Kidney (tissue), 14 donors: ENCODE results near the gene BIRC5. TPM values are rescaled to one million over a fixed set of nuclear protein-coding genes. Genes with fewer than 3 reads are reported as not detected.
A peak's percentile ranks its signal among the peaks of the same experiment; 100 is the strongest.

Experiments used
- DNase-seq, 5 donors: peaks; one replicate each; pipeline ENCODE4 v3.0.0-alpha.2; 2013 to 2020
- FAIRE-seq: peaks from 2 replicates; lab custom pipeline; 2012; peaks lifted over from hg19 to GRCh38; lab: Jason Lieb, UNC
- H3K27ac ChIP-seq, 2 donors: one replicate each; pipeline ENCODE4 v1.7.0; 2013; ENCODE audit warnings: low read depth in 2 of 2, low read length in 2 of 2, inconsistent platforms in 1 of 2
- H3K27me3 ChIP-seq: one replicate; pipeline ENCODE4 v1.7.1; 2013; ENCODE audit warnings: low read length, inconsistent platforms; ENCODE audit not compliant: control insufficient read depth, insufficient read depth
- H3K36me3 ChIP-seq, 3 donors: one replicate each; pipeline versions ENCODE4 v1.7.0 to v1.7.1; 2013; ENCODE audit warnings: low read length in 3 of 3, control low read depth in 1 of 3, inconsistent platforms in 1 of 3; ENCODE audit not compliant: insufficient read depth in 3 of 3, control insufficient read depth in 2 of 3
- H3K4me1 ChIP-seq, 3 donors: one replicate each; pipeline versions ENCODE4 v1.7.0 to v1.7.1; 2013; ENCODE audit warnings: low read length in 3 of 3, inconsistent platforms in 1 of 3, low read depth in 1 of 3; ENCODE audit not compliant: control insufficient read depth in 2 of 3, insufficient read depth in 2 of 3
- H3K4me3 ChIP-seq, 3 donors: one replicate each; pipeline versions ENCODE4 v1.7.0 to v1.8.1; 2013; ENCODE audit warnings: low read length in 3 of 3, control low read depth in 1 of 3, inconsistent platforms in 1 of 3
- H3K9ac ChIP-seq, 3 donors: one replicate each; pipeline versions ENCODE4 v1.7.0 to v1.7.1; 2013; ENCODE audit warnings: low read length in 3 of 3, control low read depth in 1 of 3, inconsistent platforms in 1 of 3
- H3K9me3 ChIP-seq, 3 donors: one replicate each; pipeline versions ENCODE4 v1.7.0 to v1.7.1; 2013; ENCODE audit warnings: low read length in 3 of 3, control low read depth in 1 of 3, inconsistent platforms in 1 of 3; ENCODE audit not compliant: control insufficient read depth in 2 of 3, insufficient read depth in 1 of 3
- intact Hi-C: fragments of 100-400 bp; cut with DNase I; formaldehyde crosslinking; loops from one replicate; pipeline ENCODE4 v1.11.1; 2022
- polyA plus RNA-seq: library from polyadenylated mRNA; stranded (reverse); fragments of 350-450 nt; fragmentation: Illumina TruSeq; extraction: RNeasy Lipid Tissue Mini Kit (QIAGEN cat#74804); gene quantifications from one replicate; pipeline ENCODE4 v1.2.3, GENCODE V29; 2014; ENCODE audit warnings: low read depth, low replicate concordance; ENCODE audit not compliant: insufficient read depth
- total RNA-seq: library from RNA; stranded (reverse); fragmentation: NEBNext Ultra II Directional; extraction: Animal tissue kit (Norgen Biotek cat#: 25700); gene quantifications from one replicate; pipeline ENCODE4 v1.2.1, GENCODE V29; 2021
- TF ChIP-seq, protein P1 (sequence below): IDR thresholded peaks from 3 replicates; pipeline ENCODE4 v1.5.1; 2012; ENCODE audit warnings: mild to moderate bottlenecking, moderate library complexity, borderline replicate concordance; ENCODE audit not compliant: insufficient read depth; ENCODE audit errors: extremely low read depth
- donor health status: control.
- donor health status: control.
- donor health status: control.
- donor health status: control.
- donor health status: control.
- donor health status: DM: yes; HTN: yes; CAD: no.
- donor health status: Normal renal cell carcinoma (clear cell type).

Gene BIRC5
- total and polyA plus RNA-seq, 2 donors from 2014 or later: 0.26 to 1.7 TPM

DNA sequence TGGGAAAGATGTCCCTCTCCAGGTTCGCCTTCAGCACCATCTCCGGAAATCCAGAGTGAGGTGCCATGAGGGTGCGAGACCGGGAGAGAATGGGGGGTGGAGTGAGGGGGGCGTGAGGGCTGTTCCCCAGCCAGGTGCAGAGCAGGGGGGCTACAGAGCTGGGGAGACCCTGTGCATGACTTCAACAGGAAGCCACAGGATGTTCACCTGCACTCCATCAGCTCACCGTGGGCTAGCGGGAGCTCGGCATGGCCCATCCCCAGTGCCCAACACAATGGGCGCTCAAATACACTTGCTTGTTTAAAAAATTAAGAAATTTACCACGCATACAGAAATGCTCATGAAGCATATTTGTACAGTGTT is 45.1 kb downstream of the BIRC5 start:
- FAIRE-seq: no peak
- intact Hi-C loops: no loop called here
- Histone ChIP-seq H3K27ac (no peak overlapping the region), H3K9me3 (no peaks in the 10 kb centered on the region), H3K27me3 (no peaks in the 10 kb centered on the region), H3K36me3 (no peaks in the 10 kb centered on the region), H3K4me1 (peaks cover 0 to 12% (median 7%) of the 10 kb centered on the region in 3 donors), H3K9ac (no peak overlapping the region), H3K4me3 (no peak overlapping the region)
- TF ChIP-seq, protein P1, sequence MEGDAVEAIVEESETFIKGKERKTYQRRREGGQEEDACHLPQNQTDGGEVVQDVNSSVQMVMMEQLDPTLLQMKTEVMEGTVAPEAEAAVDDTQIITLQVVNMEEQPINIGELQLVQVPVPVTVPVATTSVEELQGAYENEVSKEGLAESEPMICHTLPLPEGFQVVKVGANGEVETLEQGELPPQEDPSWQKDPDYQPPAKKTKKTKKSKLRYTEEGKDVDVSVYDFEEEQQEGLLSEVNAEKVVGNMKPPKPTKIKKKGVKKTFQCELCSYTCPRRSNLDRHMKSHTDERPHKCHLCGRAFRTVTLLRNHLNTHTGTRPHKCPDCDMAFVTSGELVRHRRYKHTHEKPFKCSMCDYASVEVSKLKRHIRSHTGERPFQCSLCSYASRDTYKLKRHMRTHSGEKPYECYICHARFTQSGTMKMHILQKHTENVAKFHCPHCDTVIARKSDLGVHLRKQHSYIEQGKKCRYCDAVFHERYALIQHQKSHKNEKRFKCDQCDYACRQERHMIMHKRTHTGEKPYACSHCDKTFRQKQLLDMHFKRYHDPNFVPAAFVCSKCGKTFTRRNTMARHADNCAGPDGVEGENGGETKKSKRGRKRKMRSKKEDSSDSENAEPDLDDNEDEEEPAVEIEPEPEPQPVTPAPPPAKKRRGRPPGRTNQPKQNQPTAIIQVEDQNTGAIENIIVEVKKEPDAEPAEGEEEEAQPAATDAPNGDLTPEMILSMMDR: no peak
- no peak for DNase-seq

DNA sequence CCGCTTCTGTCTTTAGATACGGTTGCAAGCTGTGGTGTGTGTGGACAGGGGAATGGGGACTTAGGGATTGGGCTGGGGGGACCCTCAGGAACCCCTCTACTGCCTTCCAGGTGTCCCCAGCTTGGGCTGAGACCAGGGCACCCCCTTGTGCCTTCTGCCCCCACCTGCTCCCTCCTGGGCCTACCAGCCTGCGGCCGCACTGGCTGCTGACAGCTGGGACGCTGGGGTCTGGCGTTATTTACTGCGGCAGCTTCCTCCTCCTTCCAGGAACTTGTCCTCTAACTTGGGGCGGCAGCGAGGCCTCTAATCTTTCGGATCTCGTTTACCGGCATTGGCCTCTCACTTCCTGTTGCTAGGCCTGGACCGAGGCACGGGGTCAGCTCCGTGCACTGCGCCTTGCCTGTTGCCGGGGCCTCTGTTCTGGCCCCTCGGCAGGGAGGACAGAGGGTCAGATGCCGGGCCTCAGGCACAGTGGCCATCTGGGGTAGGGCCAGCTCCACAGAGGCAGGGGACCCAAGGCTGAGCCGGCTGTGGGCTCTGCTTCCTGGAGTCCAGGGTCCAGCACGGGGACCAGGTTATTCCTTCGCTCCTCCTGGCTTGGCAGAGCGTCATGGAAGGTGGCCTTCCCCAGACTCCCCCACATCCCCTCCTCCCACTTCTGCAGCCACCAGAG is 49.1 kb downstream of the BIRC5 start:
- TF ChIP-seq, protein P1: no peak
- Histone ChIP-seq H3K9ac (peak overlapping the region in 1 of 3 donors; percentile 12), H3K27ac (peak overlapping the region; percentile 51), H3K9me3 (no peaks in the 10 kb centered on the region), H3K4me1 (peaks cover 0 to 10% (median 7%) of the 10 kb centered on the region in 3 donors), H3K4me3 (no peak overlapping the region), H3K36me3 (no peaks in the 10 kb centered on the region), H3K27me3 (no peaks in the 10 kb centered on the region)
- DNase-seq: peak; percentile 72 to 90 (median 81)
- FAIRE-seq: no peak
- intact Hi-C loops: no loop called here

DNA sequence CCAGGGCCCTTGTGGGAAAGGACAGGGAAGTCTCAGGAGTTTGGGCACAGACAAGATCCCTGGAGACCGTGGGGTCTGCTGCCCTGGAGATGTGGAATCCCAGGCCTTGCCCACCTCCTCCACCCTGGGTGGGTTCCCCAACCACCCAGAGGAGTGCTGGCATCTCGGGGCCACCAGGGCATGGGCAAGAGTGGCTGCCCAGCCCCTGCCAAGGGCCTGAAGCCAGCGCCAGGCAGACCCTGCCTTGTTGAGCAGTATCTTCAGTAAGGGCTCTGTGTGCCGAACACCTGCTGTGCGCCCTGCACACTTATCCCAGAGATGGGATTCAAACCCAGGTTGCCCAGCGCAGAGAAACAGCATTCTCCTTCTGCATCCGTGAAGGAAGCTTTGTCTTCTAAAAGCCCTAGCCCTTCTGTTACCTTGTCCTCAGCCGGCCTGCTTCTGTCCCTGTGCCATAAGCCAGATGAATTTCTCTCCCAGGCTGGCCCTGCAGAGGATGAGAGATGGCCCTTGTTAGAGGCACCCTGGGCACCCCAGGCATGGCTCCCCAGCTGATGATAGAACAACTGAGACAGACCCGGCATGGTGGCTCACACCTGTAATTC is 49.8 kb downstream of the BIRC5 start:
- DNase-seq: peak in 1 of 5 donors; percentile 64
- FAIRE-seq: no peak
- TF ChIP-seq, protein P1: no peak
- peaks cover 0 to 8% (median 7%) of the 10 kb centered on the region in 3 donors for H3K4me1 ChIP-seq
- H3K9ac ChIP-seq: no peak overlapping the region
- no peak overlapping the region for H3K4me3 ChIP-seq
- no peaks in the 10 kb centered on the region for H3K9me3 ChIP-seq
- no peaks in the 10 kb centered on the region for H3K27me3 ChIP-seq
- peak overlapping the region; percentile 51 for H3K27ac ChIP-seq
- intact Hi-C loops: no loop called here
- no peaks in the 10 kb centered on the region for H3K36me3 ChIP-seq
